ENCODE results near the gene GATA3.

The GATA3 gene

GRCh38 chr10:8037941-8038894, 16.3 kb upstream of the GATA3 start:
- no peak for DNase-seq

GRCh38 chr10:8039321-8039881, 15.1 kb upstream of the GATA3 start:
- peak; percentile 46 for DNase-seq

- no peak for DNase-seq
Observed at GRCh38 chr10:8040651-8041050, 13.8 kb upstream of the GATA3 start.

GRCh38 chr10:8041284-8041991, 13.1 kb upstream of the GATA3 start:
- no peak for DNase-seq

GRCh38 chr10:8041992-8042720, 12.3 kb upstream of the GATA3 start:
- DNase-seq: no peak

- DNase-seq: no peak
Observed at GRCh38 chr10:8042721-8043568, 11.5 kb upstream of the GATA3 start.

GRCh38 chr10:8043569-8044306, 10.8 kb upstream of the GATA3 start:
- DNase-seq: no peak

- DNase-seq: no peak
Observed at GRCh38 chr10:8044331-8044907, 10.1 kb upstream of the GATA3 start.

- DNase-seq: peak; percentile 64
Observed at GRCh38 chr10:8044908-8045725, 9.4 kb upstream of the GATA3 start.

GRCh38 chr10:8045726-8046494, 8.6 kb upstream of the GATA3 start:
- peak; percentile 13 for DNase-seq

- no peak for DNase-seq
Observed at GRCh38 chr10:8047452-8048280, 6.8 kb upstream of the GATA3 start.

GRCh38 chr10:8048281-8049008, 6.0 kb upstream of the GATA3 start:
- DNase-seq: no peak

GRCh38 chr10:8049045-8049864, 5.2 kb upstream of the GATA3 start:
- DNase-seq: peak; percentile 43

GRCh38 chr10:8049865-8050555, 4.5 kb upstream of the GATA3 start:
- DNase-seq: peak; percentile 51

- peak; percentile 72 for DNase-seq
Observed at GRCh38 chr10:8050556-8051108, 3.9 kb upstream of the GATA3 start.
